ENCODE measurements around the gene TUBA4B.

Gene TUBA4B

DNA sequence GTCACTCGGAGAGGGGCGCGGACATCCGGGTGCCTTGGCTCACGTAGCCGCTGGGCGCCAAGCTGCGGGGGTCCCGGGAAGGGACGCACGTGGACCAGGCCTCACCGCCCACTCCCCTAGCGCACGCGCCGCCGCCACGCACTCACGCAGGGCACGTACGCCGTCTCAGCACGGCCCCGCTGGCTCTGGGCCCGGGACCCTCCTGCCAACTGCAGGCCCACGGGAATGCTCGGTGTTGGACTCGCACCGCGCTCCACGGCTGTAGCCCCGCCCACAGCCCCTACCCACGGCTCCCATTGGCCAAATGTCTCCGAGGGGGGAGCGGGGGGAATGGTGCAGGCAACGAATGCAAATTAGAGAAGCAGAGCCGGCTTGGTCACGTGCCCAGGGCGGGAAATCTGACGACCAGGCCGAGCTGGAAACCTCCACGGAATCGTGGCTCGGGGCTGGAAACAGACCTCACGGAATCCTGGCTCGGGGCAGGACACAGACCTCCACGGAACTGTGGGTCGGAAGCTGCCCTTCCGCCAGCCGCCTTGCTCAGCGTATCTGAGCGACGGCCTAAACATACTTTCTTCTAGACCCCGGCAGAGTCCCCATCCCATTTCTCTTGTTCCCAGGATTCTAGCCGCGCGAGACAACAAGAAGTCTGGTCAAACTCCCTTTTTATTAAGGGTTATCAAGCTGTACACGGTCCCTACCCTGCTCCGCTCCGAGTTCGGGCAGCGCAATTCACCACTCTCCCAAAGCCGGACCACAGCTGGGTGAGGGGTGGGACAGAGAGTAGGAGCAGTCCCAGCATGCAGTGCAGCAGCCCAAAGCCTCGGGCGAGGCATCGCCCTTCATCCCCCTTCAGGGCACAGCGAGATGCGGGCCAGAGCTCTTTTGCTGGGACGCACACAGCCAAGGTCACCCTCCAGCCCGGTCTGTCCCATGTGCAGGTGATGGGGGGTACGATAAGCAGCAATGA is 34.0 kb upstream of the TUBA4B start, which contains the start of gene ABCB6:
TSS of gene ABCB6 (minus strand) at position 227 of the 970 bp plus-strand sequence. CDS start 285 bp downstream, outside the sequence.
- peak; percentile 87 for DNase-seq

DNA sequence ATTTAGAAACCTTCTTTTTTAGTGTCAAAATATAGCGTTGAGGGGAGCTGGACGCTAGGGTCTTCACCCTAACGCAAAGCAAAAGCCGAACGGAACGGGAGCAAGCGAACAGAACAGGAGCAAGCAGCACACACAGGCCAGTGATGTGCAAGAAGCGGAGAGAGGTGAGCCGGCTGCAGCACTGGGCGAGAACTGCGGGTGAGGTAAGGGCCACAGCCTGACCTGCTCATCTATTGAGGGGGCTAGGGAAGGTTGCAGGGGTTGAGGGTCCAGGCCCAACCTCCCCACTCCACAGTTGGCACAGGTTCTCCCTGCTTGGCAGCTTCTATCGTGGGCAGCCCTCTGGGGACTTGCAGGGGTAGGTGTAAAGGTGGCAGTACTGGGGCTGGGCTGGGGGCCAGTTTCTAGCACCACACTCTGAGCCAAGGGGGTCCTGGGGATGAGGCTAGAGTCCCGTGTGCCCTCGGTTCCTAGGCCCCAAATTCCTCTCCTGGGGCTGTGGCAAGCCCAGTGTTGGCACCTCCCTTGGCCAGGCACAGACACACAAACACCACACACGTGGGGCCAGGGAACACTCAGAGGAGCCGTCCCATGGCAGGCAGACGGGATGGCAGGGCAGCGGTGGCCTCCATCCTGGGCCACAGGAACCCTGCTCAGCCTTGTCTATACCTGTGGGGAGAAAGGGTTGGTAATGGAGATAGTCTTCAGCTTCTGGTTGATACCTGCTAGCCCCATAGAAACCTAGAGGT is 33.1 kb upstream of the TUBA4B start:
- no peak for DNase-seq

DNA sequence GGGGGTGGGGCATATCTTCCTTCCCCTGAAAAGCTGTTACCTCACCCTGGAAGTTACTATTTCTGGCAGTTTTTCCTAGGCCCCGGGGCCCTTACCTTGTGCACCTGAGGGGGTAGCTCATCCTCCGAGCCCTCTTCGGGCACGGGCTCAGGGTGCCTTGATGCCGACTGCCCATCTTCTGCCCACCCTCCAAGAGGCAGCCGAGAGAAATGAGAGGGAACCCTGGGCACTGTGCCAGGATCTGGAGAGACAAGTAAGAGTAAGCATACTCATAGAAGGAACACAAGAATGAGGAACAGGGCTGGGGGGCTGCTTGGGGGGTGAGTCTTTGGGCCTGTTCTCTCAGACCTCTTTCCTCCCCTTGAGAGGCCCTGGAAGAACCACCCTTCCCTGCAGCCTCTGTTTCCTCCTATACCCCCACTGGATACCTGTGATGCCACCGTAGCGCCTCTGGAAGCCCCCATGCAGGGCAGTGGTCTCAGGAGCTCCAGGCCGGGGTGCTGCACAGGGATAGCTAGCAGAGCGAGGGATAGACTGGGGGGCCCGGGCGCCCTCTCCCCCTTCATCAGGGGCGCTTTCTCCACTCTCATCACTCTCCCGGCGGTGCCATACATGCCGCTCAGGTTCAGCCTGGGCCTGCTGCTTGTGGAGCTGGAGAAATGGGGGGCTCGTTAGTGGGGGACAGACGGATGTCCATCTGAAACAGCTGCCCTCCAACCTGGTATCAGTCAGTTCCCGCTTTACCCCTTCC is 32.2 kb upstream of the TUBA4B start:
- DNase-seq, result no peak

DNA sequence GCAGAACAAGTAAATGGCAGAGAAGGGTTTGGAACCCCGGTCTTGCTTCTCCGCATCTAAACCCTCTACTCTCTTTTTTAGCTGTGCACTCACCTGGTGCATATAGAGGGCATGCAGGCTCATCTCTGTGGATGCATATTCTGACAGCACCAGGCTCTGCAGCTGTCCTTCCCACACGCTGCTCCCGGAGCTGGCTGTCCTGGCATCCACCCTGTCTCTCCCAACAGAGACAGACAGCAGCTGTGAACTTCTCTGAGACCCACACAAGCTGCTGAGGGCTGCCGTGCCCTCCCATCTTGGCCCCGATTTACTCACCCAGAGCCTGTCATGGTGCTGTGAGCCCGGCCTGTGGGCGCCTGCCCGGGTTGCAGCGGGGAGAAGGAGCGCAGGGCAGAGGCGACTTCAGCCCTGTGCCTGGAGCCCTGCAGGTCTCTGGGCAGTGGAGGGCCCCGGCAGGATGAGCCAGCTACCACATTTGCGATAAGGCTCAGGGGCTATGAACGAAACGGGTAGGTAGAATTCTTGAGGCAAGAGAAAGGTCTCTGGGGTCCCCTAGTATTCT is 31.0 kb upstream of the TUBA4B start:
- no peak for DNase-seq

DNA sequence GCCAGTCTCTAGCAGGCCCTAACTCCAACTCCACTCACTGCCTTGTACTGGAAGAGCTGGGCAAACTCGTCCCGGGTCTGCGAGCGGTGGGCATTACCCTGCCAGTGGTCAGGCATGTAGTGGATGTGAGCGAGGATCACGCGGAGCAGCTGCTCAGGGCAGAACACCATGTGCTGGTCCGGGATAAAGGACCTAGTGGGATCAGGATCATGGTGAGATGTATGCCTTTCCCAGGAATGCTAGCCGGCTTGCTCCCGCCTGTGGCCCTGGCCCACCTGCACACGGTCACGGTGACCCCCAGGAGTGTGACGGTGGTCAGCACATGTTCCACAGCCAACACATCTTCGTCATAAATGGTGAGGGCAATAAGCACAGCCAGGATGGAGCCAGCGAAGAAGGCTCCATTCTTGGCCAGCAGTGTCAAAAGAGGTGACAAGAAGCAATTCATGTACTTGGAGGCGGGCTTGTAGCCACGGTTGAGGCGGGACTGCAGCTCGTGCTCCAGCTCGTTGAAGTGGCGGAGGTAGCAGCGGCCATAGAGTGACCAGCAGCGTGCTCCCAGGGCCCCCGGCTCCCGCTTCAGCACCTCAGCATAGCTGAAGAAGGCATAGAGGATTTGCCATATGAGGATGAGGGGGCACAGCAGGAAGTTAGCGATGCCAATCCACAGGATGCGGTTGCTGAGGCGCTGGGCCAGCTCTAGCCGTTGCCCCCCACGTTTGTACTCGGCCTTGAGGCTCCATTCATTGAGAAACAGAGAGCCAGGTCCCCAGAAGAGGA is 29.0 kb upstream of the TUBA4B start:
- no peak for DNase-seq

DNA sequence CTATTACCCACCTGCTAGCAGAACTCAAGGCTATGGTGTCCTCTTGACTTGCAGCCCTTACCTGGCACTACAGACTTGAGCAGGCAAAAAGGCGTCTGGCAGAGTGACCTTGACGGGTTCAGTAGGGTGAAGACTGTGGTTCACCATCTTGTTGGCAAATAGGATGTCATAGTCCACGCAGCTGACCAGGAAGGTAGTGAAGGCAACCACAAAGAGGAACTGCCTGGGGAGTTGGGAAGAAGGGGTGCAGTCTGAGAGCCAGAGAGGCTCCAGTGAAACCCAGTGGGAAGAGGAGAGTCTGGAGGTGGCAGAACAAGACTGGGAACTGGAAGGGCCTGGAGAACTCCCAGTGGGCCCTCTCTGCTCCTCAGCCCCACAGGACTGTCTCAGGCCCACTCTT is 27.7 kb upstream of the TUBA4B start:
- no peak for DNase-seq

DNA sequence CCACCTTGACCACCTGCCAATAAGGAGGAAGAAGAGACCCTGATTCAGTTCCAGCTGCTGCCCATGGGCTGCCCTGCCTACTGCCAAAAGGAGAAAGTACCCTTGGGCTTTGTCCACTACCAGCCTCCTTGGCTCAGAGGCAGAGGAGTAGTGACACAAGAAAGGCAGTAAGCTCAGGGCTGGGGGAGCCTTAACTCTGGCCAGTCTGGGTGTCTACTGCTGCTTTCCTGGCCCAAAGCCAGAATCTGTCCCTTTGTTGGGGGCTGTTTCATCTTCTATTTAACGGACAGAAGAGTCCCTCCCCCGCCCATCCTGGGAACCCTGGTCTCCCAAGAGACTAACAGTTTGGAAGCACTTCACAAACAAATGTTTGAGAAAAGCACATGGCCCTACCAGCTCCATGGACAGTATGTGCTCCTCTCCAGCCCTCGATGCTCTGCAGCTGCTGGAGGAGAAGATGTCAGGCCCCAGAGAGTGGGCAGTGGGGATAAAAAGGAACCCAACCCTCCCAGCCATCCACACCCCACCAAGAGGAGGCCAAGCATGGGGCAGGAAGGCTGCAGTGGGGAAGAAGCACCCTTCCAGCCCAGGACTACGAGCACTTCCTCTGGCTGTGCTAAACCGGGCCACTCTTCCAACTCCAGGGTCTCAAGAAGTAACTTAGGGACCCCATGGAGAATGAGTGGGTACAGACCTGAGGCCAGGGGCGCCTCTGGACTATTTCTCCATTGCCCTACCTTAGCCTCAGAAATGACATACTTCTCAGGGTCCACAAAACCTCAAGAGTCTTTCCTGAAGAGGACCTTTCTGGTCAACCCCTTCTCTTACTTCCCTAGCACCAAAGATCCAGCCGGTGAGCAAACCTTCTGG is 24.8 kb upstream of the TUBA4B start:
- no peak for DNase-seq

DNA sequence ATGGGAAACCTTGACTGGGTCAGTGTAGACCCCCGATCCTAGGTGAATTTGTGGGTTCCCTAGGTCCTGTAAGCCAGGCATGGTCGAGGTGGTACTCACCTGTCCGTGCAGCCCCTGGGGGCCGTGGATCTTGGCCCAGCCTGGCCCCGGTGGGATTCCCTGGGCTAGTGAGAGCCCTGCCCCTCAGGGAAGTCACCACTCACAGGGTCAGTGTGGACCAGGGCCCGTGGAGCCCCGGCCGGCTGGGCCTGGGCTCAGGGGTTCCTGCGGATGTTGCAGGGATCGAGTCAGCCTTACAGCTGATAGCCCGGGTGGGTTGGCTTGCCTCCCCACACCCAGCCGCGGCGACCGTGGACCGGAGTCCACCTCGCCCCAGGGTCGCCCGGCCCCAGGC is 24.1 kb upstream of the TUBA4B start:
- DNase-seq, result no peak

DNA sequence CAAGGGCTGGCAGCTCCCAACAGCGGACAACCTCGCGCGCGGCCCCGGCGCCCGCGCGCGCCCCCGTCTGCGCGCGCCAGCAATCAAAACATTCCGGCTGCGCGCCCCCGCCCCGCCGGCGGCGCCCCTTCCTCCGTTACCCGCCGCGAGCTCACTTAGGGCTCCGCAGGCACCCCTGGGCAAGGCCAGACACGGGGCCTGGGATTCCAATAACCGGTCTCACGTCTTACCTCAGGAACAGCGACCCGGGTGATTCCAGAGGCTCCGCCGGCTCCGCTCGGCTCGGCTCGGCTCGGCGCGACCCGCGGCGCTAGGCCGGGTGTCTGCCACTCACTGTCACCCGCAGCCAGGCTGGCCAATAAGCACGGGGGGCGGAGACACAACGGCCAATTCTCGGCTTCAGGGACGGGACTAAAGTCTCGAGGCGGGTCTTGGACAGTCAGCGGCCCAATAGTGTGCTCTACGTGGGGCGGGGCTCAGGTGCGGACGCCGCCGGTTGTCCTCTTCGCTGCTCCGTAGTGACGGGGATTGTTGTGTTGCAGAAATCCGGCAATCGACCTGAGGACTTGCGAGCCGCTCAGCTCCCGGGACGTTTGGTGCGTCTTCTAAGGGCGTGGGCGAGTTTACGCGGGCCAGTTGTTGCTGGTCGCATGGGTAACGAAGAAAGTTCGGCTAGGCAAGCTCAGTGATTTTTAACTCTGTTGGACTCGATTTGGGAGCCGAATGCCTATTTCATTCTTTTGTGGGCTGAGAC is 23.6 kb upstream of the TUBA4B start, which contains the start of the genes ANKZF1 and ATG9A:
TSS of gene ANKZF1 (plus strand) at position 502 of the 754 bp plus-strand sequence. CDS start 452 bp downstream, outside the sequence.
TSS of gene ATG9A (minus strand) at position 332 of the 754 bp plus-strand sequence. CDS start 1,612 bp downstream, outside the sequence.
- DNase-seq, result peak; percentile 97

DNA sequence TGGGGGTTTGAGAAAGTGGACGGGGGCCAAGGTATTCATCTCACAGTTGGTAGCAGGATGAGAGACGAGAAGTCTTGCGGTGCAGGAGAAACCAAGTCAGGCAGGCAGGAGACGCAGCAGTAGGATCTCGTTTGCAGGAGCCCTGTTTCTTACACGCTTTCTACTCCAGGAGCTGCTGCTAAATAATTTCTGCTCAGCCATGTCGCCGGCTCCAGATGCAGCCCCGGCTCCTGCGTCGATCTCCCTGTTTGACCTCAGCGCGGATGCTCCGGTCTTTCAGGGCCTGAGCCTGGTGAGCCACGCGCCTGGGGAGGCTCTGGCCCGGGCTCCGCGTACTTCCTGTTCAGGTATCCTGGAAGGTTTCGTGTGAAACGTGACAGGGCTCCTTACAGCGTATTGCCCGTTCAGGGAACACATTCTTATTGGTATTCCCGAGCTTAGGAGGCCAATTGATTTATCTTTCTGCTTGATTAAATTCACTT is 22.9 kb upstream of the TUBA4B start:
- DNase-seq, result no peak

DNA sequence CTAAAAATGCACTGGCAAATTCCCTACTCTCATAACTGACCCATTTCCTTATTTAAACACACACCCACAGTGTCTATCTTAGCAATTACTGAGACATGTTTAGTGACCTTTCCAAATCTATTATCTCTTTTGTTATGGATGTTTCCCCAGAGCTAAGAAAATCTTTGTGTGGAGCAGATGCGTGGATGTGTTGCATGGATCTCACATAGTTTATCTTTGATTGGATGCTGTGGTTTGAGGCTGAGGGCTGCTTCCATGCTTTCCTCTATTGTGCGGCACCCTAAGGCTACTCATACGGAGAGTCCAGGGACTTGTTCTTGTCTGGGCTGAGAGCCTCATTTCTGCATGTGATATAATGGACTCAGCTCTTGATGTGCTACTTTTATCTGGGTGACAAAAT is 18.7 kb upstream of the TUBA4B start:
- DNase-seq, result no peak

DNA sequence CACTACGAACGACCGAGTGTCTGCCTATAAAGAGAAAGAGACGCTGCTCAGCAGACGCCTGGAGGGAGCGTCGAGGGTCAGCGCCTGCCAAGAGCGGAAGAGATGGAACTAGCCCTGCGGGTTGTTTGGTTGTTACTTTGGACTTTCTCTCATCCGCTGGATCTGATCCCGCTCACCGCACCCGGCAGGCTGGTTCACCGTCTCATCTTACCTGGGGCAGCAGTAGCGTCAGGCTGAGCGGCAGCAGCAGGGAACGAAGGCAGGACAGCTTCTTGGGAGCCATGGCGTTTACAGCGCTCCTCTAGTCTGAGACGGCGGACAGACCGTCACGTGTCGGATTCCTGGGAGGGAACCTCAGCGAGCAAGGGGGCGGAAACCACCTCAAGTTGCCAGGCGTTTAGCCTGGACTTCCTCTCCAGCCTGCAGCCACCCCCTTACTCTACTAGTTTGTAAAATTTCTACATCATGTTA is 9.7 kb upstream of the TUBA4B start:
- DNase-seq, result no peak

DNA sequence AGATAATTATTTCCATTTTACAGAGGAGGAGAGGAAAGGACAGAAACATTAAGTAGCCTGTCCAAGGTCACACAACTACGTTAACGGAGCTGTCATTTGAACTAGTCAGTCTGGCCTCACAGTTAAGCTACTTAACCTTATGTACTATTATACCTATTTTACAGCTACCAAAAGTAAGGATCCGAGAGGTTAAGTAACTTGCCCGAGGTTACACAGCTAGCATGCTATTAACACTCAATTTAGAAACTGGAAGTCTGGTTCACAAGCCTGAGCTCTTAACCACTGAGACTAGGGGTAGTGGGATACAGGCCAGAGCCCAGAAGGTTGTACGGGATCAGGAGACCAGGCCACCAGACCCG is 8.3 kb upstream of the TUBA4B start:
- no peak for DNase-seq

DNA sequence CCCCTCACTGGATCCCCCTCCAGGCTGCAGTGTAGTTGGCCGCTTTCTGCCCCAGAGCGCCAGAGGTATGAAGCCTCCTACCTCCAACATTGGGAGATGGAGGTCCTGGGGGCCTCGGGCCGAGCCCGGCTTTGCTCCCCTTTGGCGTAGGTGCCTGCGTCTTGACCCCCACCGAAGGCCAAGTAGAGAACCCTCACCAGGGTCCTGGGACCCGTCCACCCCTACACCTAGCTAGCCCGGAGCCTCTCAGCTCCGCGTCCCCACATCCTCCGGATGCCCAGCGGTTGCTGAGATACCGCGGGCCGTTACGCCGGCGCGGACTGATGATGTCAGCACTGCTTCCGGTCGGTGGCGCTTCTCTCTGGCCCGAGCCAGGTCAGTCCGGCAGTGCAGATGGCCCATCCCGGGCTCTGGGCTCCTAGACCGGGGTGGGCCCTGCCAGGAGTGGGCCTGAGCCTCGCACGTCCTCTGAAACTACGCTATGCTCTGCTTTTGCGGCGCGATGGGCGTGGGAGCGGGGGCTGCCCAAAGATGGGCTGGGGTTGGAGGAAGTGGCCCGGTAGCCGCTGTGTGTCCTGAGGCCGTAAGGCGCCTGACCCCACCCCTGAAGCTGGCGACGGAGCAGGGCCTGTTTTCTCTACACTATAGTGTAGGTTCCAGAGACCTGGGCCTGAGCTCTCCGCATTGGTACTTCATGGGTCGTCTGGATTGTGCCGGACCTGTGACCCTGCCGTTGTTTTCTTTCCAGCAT is 7.7 kb upstream of the TUBA4B start, which contains the start of the genes GLB1L and STK16:
TSS of gene GLB1L (minus strand) at position 297 of the 751 bp plus-strand sequence. CDS start 1,871 bp downstream, outside the sequence.
TSS of gene STK16 (plus strand) at position 332 of the 751 bp plus-strand sequence. CDS start 521 bp downstream, outside the sequence.
- peak; percentile 66 for DNase-seq

DNA sequence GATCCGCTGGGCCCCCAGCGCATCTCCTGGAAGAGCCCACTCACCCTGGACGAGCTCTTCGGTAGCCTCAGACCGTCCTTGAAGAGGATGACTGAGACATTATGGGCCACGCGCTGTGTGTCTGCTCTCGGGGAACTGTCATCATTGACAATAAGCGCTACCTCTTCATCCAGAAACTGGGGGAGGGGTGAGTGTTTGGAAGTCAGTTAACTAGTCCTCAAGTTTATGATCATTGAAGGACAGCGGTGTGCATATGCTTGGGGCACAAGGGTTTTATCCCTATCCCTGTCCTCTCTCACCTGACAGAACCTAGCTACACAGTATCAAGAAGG is 7.2 kb upstream of the TUBA4B start:
- no peak for DNase-seq

DNA sequence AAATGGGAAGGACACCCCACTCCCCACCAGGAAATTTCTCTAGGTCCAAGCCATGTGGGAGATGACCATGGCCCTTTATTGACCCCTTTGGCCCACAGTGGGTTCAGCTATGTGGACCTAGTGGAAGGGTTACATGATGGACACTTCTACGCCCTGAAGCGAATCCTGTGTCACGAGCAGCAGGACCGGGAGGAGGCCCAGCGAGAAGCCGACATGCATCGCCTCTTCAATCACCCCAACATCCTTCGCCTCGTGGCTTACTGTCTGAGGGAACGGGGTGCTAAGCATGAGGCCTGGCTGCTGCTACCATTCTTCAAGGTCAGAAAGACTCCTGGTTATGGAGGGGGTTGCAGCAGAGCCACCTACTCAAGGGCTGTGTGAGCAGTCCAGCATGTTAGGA is 6.5 kb upstream of the TUBA4B start:
- no peak for DNase-seq

DNA sequence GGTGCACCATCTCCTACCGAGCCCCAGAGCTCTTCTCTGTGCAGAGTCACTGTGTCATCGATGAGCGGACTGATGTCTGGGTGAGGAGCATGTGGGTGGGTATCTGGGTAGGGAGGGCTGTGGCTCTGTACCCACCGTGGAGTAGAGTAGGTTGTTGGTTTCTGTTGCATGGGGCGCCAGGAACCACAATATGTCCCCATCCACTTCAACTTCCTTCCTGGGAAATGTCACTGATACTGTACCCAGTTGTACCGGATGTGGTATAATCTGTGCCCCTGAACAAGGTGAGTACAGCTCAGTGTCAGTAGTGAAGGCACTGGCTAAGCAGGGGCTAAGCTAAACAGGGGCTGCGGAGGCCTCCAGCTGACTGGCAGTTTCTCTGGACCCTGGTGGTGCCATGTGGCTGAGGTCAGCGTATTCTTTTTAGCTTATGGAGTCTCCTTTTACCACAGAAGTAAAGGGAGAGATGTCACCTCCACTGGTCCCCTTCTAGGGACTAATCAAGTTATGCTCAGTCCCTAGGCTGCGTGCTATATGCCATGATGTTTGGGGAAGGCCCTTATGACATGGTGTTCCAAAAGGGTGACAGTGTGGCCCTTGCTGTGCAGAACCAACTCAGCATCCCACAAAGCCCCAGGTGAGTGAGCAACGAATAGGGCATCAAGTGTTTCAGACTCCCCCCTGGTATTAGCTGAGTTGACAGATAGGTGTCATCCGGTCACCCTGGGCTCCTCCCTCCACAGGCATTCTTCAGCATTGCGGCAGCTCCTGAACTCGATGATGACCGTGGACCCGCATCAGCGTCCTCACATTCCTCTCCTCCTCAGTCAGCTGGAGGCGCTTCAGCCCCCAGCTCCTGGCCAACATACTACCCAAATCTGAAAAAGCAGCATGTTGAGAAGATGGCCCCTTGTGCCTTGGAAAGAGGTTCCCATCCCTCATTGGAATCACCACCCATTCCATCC is 5.1 kb upstream of the TUBA4B start:
- DNase-seq, result no peak

DNA sequence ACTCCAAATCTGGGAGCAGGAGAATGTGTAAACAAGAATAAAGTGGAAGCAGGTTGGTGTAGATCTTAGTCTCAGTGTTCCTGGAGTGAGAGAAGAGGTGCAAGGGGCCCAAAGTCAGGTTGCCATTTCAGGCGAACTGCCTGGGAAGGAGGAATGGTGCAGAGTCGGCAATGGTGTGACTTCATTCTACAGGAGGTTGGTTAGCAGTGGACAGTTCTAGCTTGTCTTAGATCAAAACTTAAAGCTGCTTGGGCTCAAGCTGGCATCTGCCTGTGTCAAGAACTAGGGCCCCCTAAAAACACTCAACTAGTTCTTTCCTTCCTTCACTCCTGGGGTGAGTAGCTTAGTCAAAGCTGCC is 4.2 kb upstream of the TUBA4B start:
- DNase-seq, result no peak
